Measurements from ENCODE around the gene GATA2. TPM values are rescaled to one million over a fixed set of nuclear protein-coding genes. Genes with fewer than 3 reads are reported as not detected.

Gene GATA2
- total and polyA plus RNA-seq, 2 of the 8 experiments (the other 6 are each of a cell fraction or from before 2014, with no cell fraction given), result 0.03 to 0.30 TPM

DNA sequence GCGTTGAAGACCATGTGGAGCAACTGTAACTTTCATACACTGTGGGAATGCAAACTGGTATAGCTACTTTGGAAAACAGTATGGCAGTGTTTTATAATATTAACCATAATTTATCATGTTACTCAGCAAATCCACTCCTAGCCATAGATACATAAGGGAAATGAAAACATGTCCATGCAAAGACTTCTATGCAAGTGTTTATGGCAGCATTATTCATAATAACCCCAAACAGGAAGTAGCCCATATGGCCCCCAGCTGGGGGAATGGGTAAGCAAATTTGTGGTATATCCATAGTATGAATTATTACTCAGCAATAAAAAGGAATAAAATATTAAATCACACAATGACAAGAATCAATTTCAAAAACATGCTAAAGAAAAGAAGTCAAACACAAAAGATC is 23.0 kb upstream of the GATA2 start:
- WGBS, 2 experiments (ENCODE audit: extremely low coverage in 1 of 2, insufficient coverage in 1 of 2, insufficient read length in 1 of 2, insufficient replicate concordance in 2 of 2, low coverage in 1 of 2, low lambda C conversion rate in 2 of 2, missing lambda C conversion rate in 1 of 2), result 75% methylated on average over 1 of the region's 1 CpG; no CpG with 5 or more reads in 1 of the 2 experiments
- Histone ChIP-seq H3K23ac (ENCODE audit: insufficient read length) (no peak overlapping the region), H3K4ac (replicated peaks; ENCODE audit: insufficient read length, low read depth, low read length) (no peak overlapping the region), H3K4me1 (replicated peaks in 1 of 4; ENCODE audit: control insufficient read depth in 3 of 4, insufficient read depth in 4 of 4, low read length in 3 of 4) (no peaks in the 10 kb centered on the region), H4K91ac (replicated peaks; ENCODE audit: insufficient read length, low read length) (no peak overlapping the region), H2BK20ac (ENCODE audit: low read length) (no peak overlapping the region), H2BK5ac (ENCODE audit: low read depth, low read length) (no peak overlapping the region), H3K9ac (replicated peaks in 1 of 4; ENCODE audit: extremely low read depth in 1 of 4, low read depth in 3 of 4, low read length in 3 of 4) (no peak overlapping the region), H3K4me2 (ENCODE audit: insufficient read depth in 1 of 2, low read depth in 2 of 2, low read length in 2 of 2) (no peak overlapping the region), H3K36me3 (ENCODE audit: control insufficient read depth in 2 of 4, insufficient read depth in 4 of 4, low read length in 3 of 4) (no peaks in the 10 kb centered on the region), H3K56ac (replicated peaks; ENCODE audit: insufficient read length, low read depth, low read length) (no peak overlapping the region), H3K4me3 (ENCODE audit: extremely low read depth in 1 of 4, insufficient read depth in 2 of 4, low read depth in 3 of 4, low read length in 4 of 4) (no peak overlapping the region), H3K27me3 (replicated peaks in 1 of 4; ENCODE audit: control insufficient read depth in 3 of 4, extremely low read depth in 1 of 4, insufficient read depth in 3 of 4, low read length in 3 of 4) (no peaks in the 10 kb centered on the region), H4K5ac (ENCODE audit: insufficient read length, low read depth, low read length) (no peak overlapping the region), H4K20me1 (replicated peaks in 1 of 2; ENCODE audit: control insufficient read depth in 1 of 2, insufficient read depth in 2 of 2, low read length in 2 of 2) (no peaks in the 10 kb centered on the region), H3K23me2 (ENCODE audit: low read depth, low read length) (no peaks in the 10 kb centered on the region), H2BK15ac (ENCODE audit: low read length) (no peak overlapping the region), H3K18ac (ENCODE audit: extremely low read depth, low read length) (no peak overlapping the region), H3K9me3 (ENCODE audit: insufficient read depth in 2 of 2, low read depth in 1 of 2, low read length in 1 of 2) (peaks cover 0 to 3% of the 10 kb centered on the region in 2 experiments; a peak in 2 of 4 replicates), H3K14ac (ENCODE audit: insufficient read length) (no peak overlapping the region), H3K79me1 (ENCODE audit: low read depth, low read length) (no peaks in the 10 kb centered on the region), H3K27ac (ENCODE audit: low read depth, low read length) (no peak overlapping the region), H2BK120ac (replicated peaks; ENCODE audit: low read depth, low read length) (no peak overlapping the region), H2BK12ac (ENCODE audit: low read depth, low read length) (no peak overlapping the region), H3K79me2 (ENCODE audit: control insufficient read depth in 1 of 2, insufficient read depth in 2 of 2, low read length in 2 of 2) (no peaks in the 10 kb centered on the region), H2AK5ac (ENCODE audit: low read depth, low read length) (no peak overlapping the region), H4K8ac (ENCODE audit: extremely low read depth, insufficient read depth, low read length) (no peak overlapping the region), H2AFZ (ENCODE audit: low read length) (no peak overlapping the region)
- no peak for DNase-seq (ENCODE audit: low read depth in 1 of 2, low spot score in 2 of 2)
- CTCF ChIA-PET (ENCODE audit: partially characterized antibody), result interaction anchor here (0.5 to 1.3 kb wide), 2 partner anchors 8 to 249 kb away, joined by 3 to 6 read pairs; no protein-coding TSS in a partner anchor
- POLR2A ChIA-PET (ENCODE audit: partially characterized antibody), result no interaction called here
- no peak for FAIRE-seq
- no peak for TF ChIP-seq TEAD4 (IDR thresholded peaks at IDR 0.05; ENCODE audit: low read depth, low read length)
- TF ChIP-seq NANOG (IDR thresholded peaks at IDR 0.05; ENCODE audit: insufficient read depth, low read depth, low read length, poor library complexity, severe bottlenecking), result no peak
- TF ChIP-seq HDAC2 (IDR thresholded peaks at IDR 0.05; ENCODE audit: borderline replicate concordance in 1 of 2, low read depth in 2 of 2, low read length in 2 of 2), result no peak
- no peak for TF ChIP-seq BRCA1 (IDR thresholded peaks at IDR 0.05; ENCODE audit: low read depth, low read length)
- TF ChIP-seq CTBP2 (IDR thresholded peaks at IDR 0.05; ENCODE audit: borderline replicate concordance, insufficient read depth, insufficient read length, low read length), result no peak
- TF ChIP-seq POLR2A (IDR thresholded peaks at IDR 0.05; ENCODE audit: control extremely low read depth in 1 of 2, low read depth in 2 of 2, low read length in 2 of 2), result no peak
- no peak for TF ChIP-seq KDM4A (IDR thresholded peaks at IDR 0.05; ENCODE audit: low read depth, low read length, severe bottlenecking)
- no peak for TF ChIP-seq SP1 (IDR thresholded peaks at IDR 0.05; ENCODE audit: low read depth, low read length)
- TF ChIP-seq, protein P1, sequence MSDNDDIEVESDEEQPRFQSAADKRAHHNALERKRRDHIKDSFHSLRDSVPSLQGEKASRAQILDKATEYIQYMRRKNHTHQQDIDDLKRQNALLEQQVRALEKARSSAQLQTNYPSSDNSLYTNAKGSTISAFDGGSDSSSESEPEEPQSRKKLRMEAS (IDR thresholded peaks at IDR 0.05), result no peak
- TF ChIP-seq KDM5A (IDR thresholded peaks at IDR 0.05; ENCODE audit: low read length), result no peak
- no peak for TF ChIP-seq RAD21 (IDR thresholded peaks at IDR 0.05 in 1 of 2, conservative IDR thresholded peaks at IDR 0.05 in 1 of 2; ENCODE audit: low read depth in 2 of 2, low read length in 2 of 2)
